Measurements from ENCODE around the gene SYCE3. TPM values are rescaled to one million over a fixed set of nuclear protein-coding genes. Genes with fewer than 3 reads are reported as not detected.

The SYCE3 gene
- total RNA-seq, 1 donor from 2014 or later, result not detected

DNA sequence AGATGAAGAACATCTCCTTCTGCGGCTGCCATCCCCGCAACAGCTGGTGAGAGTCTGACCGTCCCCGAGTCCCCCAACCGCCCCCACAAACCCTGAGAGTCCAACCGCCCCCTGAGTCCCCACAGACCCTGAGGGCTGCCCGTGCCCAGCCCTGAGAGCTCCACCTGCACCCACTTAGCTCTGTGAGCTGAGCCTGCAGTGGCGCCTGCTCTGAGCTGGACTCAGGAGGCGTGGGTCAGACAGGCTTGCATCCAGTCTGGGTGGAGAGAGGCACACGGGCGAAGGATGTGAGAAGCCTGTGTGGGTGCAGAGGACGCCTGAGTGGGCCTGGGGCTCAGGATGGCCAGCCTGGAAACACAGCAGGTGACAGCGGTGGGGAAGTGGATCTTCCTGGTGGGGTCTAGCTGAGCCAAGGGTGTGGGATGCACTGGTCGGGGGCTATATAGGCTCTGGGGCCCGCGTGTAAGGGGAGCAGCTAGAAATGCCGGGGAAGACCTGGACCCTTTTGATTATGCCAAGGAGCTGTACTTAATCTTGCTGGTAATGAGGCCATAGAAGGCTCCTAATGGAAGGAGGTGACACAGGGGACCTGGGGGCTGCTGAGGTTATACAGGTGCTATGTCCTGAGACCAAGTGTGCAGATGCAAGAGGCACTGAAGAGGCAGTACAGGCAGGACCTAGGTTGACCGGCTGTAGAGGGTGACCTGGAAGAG is 44.4 kb upstream of the SYCE3 start:
- Mint-ChIP-seq H3K9me3 (ENCODE audit: unreplicated experiment) (peaks cover 18% of the 10 kb centered on the region), H3K36me3 (ENCODE audit: unreplicated experiment) (peaks cover 6% of the 10 kb centered on the region), H3K27ac (ENCODE audit: unreplicated experiment) (no peak overlapping the region), H3K27me3 (ENCODE audit: unreplicated experiment) (peaks cover 14% of the 10 kb centered on the region), H3K4me3 (ENCODE audit: unreplicated experiment) (no peak overlapping the region), H3K4me1 (ENCODE audit: low read depth, unreplicated experiment) (peaks cover 8% of the 10 kb centered on the region)
- no peak for DNase-seq
- TF ChIP-seq CTCF (IDR thresholded peaks at IDR 0.05; ENCODE audit: partially characterized antibody, unreplicated experiment), result no peak

DNA sequence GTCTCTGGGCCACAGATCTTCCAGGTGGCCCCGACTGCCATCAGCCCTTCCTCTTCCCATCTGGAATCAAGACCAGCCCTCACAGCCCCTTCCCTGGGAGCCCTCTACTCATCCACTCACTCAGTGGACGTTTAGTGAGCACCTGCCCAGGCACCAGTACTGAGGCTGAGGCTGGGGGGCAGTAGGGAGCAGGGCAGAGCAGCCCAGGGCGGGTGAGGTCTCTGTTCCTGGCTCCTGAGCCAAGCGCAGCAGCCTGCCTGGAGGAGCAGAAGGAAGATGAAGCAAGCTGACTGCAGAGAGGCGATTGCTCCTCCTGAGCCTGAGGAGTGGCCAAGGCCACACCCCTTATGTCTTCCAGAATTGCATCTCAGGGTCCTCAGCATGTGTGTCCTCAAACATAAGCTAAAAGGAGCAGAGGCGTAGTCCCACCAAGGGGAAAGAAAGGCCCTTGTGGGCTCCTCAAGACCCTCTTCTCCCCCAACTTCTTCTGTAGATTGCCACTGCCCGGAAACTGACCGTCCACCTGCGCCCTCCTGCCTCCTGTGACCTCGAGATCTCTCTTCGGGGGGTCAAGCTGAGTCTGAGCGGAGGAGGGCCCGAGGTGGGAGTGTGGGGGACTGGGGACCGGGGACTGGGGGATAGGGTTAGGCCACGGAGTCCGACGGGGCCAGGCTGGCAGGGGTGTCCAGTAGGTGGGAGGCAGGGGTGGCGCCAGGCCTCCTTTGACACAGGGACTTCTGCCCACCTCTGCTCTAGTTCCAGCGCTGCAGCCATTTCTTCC is 43.6 kb upstream of the SYCE3 start:
- peaks cover 20% of the 10 kb centered on the region for H3K27me3 Mint-ChIP-seq (ENCODE audit: unreplicated experiment)
- H3K36me3 Mint-ChIP-seq (ENCODE audit: unreplicated experiment), result peaks cover 5% of the 10 kb centered on the region
- no peak for DNase-seq
- H3K4me1 Mint-ChIP-seq (ENCODE audit: low read depth, unreplicated experiment), result peaks cover 14% of the 10 kb centered on the region
- TF ChIP-seq CTCF (IDR thresholded peaks at IDR 0.05; ENCODE audit: partially characterized antibody, unreplicated experiment), result no peak
- H3K9me3 Mint-ChIP-seq (ENCODE audit: unreplicated experiment), result peaks cover 19% of the 10 kb centered on the region
- no peak overlapping the region for H3K4me3 Mint-ChIP-seq (ENCODE audit: unreplicated experiment)
- H3K27ac Mint-ChIP-seq (ENCODE audit: unreplicated experiment), result no peak overlapping the region

DNA sequence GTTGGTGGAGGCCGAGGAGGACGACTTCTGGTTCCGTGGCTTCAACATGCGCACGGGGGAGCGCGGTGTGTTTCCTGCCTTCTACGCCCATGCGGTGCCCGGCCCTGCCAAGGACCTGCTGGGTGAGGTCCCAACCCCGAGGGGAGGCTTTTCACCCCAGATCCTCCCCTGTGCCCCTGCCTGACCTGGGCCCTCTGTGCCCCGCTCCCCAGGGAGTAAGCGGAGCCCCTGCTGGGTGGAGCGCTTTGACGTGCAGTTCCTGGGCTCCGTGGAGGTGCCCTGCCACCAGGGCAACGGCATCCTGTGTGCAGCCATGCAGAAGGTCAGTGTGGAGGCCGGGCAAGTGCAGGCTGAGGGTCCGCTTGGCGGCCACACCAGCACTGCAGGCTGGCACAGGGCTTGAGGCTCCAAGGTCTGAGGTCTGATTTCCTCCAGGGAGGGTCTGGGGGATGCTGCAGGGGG is 42.9 kb upstream of the SYCE3 start:
- Mint-ChIP-seq H3K27ac (ENCODE audit: unreplicated experiment) (no peak overlapping the region), H3K9me3 (ENCODE audit: unreplicated experiment) (peaks cover 19% of the 10 kb centered on the region), H3K27me3 (ENCODE audit: unreplicated experiment) (peaks cover 20% of the 10 kb centered on the region), H3K4me1 (ENCODE audit: low read depth, unreplicated experiment) (peaks cover 14% of the 10 kb centered on the region), H3K4me3 (ENCODE audit: unreplicated experiment) (no peak overlapping the region), H3K36me3 (ENCODE audit: unreplicated experiment) (peaks cover 5% of the 10 kb centered on the region)
- TF ChIP-seq CTCF (IDR thresholded peaks at IDR 0.05; ENCODE audit: partially characterized antibody, unreplicated experiment), result no peak
- DNase-seq, result no peak

DNA sequence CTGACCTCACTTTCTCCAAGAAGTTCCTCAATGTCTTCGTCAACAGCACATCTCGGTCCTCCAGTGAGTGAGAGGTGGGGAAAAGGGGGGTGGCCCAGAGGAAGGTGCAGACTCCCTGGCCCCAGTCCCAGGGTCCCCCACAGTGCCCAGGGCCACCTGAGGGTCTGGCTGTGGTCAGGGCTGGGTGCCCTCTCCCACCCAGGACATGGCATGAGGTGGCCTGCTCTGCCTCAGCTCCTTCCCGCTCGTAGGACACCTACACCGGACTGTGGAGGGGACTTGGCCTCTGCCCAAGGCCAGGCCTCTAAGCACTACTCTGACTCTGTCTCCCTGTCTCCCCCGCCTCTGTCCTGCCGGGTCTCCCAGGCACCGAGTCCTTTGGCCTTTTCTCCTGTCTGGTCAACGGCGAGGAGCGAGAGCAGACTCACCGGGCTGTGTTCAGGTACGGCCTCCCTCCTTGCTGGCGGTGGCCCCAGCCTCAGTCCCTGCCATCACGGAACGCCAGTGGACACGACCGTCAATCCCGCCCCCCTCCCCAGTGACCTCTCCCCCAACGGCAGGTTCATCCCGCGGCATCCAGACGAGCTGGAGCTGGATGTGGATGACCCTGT is 42.4 kb upstream of the SYCE3 start:
- Mint-ChIP-seq H3K27me3 (ENCODE audit: unreplicated experiment) (peaks cover 20% of the 10 kb centered on the region), H3K4me3 (ENCODE audit: unreplicated experiment) (no peak overlapping the region), H3K27ac (ENCODE audit: unreplicated experiment) (no peak overlapping the region), H3K9me3 (ENCODE audit: unreplicated experiment) (peaks cover 17% of the 10 kb centered on the region), H3K36me3 (ENCODE audit: unreplicated experiment) (peaks cover 5% of the 10 kb centered on the region), H3K4me1 (ENCODE audit: low read depth, unreplicated experiment) (peaks cover 14% of the 10 kb centered on the region)
- no peak for DNase-seq
- no peak for TF ChIP-seq CTCF (IDR thresholded peaks at IDR 0.05; ENCODE audit: partially characterized antibody, unreplicated experiment)
